SK-N-SH treated with all-trans-retinoic acid at 6 μM for 48 hours (cell line): ENCODE results near the gene ADH1B.

ENCODE experiments used
- ATAC-seq: fragments of 200-7000 bp; cut with Tn5 transposase; 3 replicates; pipeline ENCODE4 v1.9.1; 2020; ENCODE audit warnings: mild to moderate bottlenecking, moderate library complexity
- ARNTL ChIP-seq: fragments of 450-650 bp; formaldehyde crosslinking; IDR thresholded peaks from 2 replicates; pipeline ENCODE4 v1.5.0; 2020; ENCODE audit warnings: low read depth, mild to moderate bottlenecking, moderate library complexity, borderline replicate concordance
- BACH2 ChIP-seq: fragments of 250-450 bp; sonication (Bioruptor Pico); IDR thresholded peaks from 2 replicates; pipeline ENCODE4 v1.9.0; 2021; ENCODE audit warnings: mild to moderate bottlenecking, borderline replicate concordance
- CSDC2 ChIP-seq: fragments of 250-450 bp; sonication (Bioruptor Pico); IDR thresholded peaks from 2 replicates; pipeline ENCODE4 v1.5.0; 2020; ENCODE audit warnings: mild to moderate bottlenecking, moderate library complexity
- ESRRG ChIP-seq: fragments of 250-450 bp; sonication (Bioruptor Pico); IDR thresholded peaks from 2 replicates; pipeline ENCODE4 v1.6.1; 2021; ENCODE audit warnings: mild to moderate bottlenecking
- GLIS3 ChIP-seq: fragments of 250-450 bp; sonication (Bioruptor Pico); IDR thresholded peaks from 2 replicates; pipeline ENCODE4 v1.5.0; 2020; ENCODE audit warnings: mild to moderate bottlenecking, moderate library complexity
- ISL1 ChIP-seq: fragments of 250-450 bp; sonication (Bioruptor Pico); IDR thresholded peaks from 2 replicates; pipeline ENCODE4 v2.1.2; 2022; ENCODE audit warnings: mild to moderate bottlenecking, moderate library complexity
- OSR1 ChIP-seq: fragments of 250-450 bp; sonication (Bioruptor Pico); IDR thresholded peaks from 2 replicates; pipeline ENCODE4 v1.8.0; 2022; ENCODE audit warnings: moderate library complexity, mild to moderate bottlenecking, inconsistent platforms
- RARB ChIP-seq: fragments of 250-450 bp; sonication (Bioruptor Pico); IDR thresholded peaks from 2 replicates; pipeline ENCODE4 v1.8.0; 2021; ENCODE audit warnings: mild to moderate bottlenecking, moderate library complexity
- TCF4 ChIP-seq: fragments of 250-450 bp; sonication (Bioruptor Pico); IDR thresholded peaks from 2 replicates; pipeline ENCODE4 v1.8.0; 2021; ENCODE audit warnings: mild to moderate bottlenecking, moderate library complexity, borderline replicate concordance
- TOX ChIP-seq: fragments of 250-450 bp; sonication (Bioruptor Pico); IDR thresholded peaks from 2 replicates; pipeline ENCODE4 v1.8.0; 2021; ENCODE audit warnings: mild to moderate bottlenecking, moderate library complexity, borderline replicate concordance
- ZC3H10 ChIP-seq: fragments of 250-450 bp; sonication (Bioruptor Pico); IDR thresholded peaks from 2 replicates; pipeline ENCODE4 v1.5.1; 2021; ENCODE audit warnings: mild to moderate bottlenecking, moderate library complexity
- ZFP3 ChIP-seq: fragments of 250-450 bp; sonication (Bioruptor Pico); IDR thresholded peaks from 2 replicates; pipeline ENCODE4 v1.5.0; 2020; ENCODE audit warnings: mild to moderate bottlenecking, moderate library complexity
- ZFP30 ChIP-seq: fragments of 450-650 bp; formaldehyde crosslinking; IDR thresholded peaks from 2 replicates; pipeline ENCODE4 v1.5.0; 2022; ENCODE audit warnings: mild to moderate bottlenecking, moderate library complexity
- ZNF565 ChIP-seq: fragments of 450-650 bp; formaldehyde crosslinking; conservative IDR thresholded peaks from 2 replicates; pipeline ENCODE4 v1.5.0; 2020; ENCODE audit warnings: low read depth, mild to moderate bottlenecking, moderate library complexity
- ZNF70 ChIP-seq: fragments of 450-650 bp; formaldehyde crosslinking; IDR thresholded peaks from 2 replicates; pipeline ENCODE4 v1.5.0; 2020; ENCODE audit warnings: mild to moderate bottlenecking, moderate library complexity
- ZNF8 ChIP-seq: fragments of 450-650 bp; formaldehyde crosslinking; IDR thresholded peaks from 2 replicates; pipeline ENCODE4 v1.5.0; 2020; ENCODE audit warnings: mild to moderate bottlenecking, moderate library complexity
- TF ChIP-seq, protein P1 (sequence below): fragments of 250-450 bp; sonication (Bioruptor Pico); IDR thresholded peaks from 2 replicates; pipeline ENCODE4 v1.5.1; 2021; ENCODE audit warnings: mild to moderate bottlenecking, moderate library complexity
- TF ChIP-seq, protein P2 (sequence below): fragments of 250-450 bp; sonication (Bioruptor Pico); IDR thresholded peaks from 2 replicates; pipeline ENCODE4 v1.8.0; 2020; ENCODE audit warnings: mild to moderate bottlenecking, moderate library complexity, borderline replicate concordance
- TF ChIP-seq, protein P3 (sequence below): fragments of 250-450 bp; sonication (Bioruptor Pico); IDR thresholded peaks from 2 replicates; pipeline ENCODE4 v1.5.1; 2020; ENCODE audit warnings: low read depth, mild to moderate bottlenecking, moderate library complexity
- TF ChIP-seq, protein P4 (sequence below): fragments of 250-450 bp; sonication (Bioruptor Pico); IDR thresholded peaks from 2 replicates; pipeline ENCODE4 v1.5.0; 2020; ENCODE audit warnings: mild to moderate bottlenecking, moderate library complexity
- TF ChIP-seq, protein P5 (sequence below): fragments of 250-450 bp; sonication (Bioruptor Pico); IDR thresholded peaks from 2 replicates; pipeline ENCODE4 v1.8.0; 2021; ENCODE audit warnings: low read depth, mild to moderate bottlenecking, moderate library complexity, borderline replicate concordance

Gene ADH1B

DNA sequence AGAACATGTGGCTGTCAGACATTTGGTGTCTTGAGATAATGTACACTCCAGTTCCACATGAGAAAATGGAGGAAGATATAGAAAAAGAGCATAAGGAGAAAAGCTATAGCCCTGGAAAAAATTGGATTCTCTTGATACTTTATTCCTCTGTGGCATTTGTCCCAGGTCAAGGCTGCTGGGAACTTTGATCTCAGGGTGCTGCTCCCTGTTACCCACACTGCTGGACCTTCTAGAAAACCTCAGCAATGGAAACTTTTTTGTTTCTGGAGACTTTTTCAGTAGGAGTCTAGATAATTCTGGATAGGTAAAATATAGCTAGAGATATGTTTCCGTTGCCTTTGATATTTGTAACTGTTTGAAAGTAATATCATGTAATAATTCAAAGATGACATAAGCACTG, 20.2 kb upstream of the ADH1B start:
- no peak for ATAC-seq
- TF ChIP-seq, protein P1, sequence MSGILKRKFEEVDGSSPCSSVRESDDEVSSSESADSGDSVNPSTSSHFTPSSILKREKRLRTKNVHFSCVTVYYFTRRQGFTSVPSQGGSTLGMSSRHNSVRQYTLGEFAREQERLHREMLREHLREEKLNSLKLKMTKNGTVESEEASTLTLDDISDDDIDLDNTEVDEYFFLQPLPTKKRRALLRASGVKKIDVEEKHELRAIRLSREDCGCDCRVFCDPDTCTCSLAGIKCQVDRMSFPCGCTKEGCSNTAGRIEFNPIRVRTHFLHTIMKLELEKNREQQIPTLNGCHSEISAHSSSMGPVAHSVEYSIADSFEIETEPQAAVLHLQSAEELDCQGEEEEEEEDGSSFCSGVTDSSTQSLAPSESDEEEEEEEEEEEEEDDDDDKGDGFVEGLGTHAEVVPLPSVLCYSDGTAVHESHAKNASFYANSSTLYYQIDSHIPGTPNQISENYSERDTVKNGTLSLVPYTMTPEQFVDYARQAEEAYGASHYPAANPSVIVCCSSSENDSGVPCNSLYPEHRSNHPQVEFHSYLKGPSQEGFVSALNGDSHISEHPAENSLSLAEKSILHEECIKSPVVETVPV (CRISPR knock-in tag), result no peak
- TF ChIP-seq OSR1 (CRISPR knock-in tag), result no peak

DNA sequence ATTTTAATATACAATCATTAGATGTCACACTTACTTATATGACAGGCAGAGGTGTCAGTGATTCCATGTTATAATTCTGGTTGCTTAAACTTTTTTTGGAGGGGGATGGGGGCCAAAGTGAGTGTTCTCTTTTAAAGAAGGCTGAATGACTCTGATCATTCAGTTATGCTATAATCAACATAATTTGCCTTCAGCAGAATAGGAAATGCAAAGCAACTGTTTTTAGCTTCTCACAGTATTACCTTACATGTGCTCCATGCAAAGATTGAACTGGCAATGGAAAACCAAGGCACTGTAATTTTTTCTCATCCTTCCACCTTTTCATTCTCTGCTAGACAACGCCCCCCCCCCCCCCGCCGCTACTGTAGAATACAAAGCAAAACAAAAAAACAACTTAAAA, 18.0 kb upstream of the ADH1B start:
- TF ChIP-seq, protein P1 (CRISPR knock-in tag), result no peak
- TF ChIP-seq TOX (CRISPR knock-in tag) (no peak), ARNTL (CRISPR knock-in tag) (no peak), ZNF8 (CRISPR knock-in tag) (no peak), ZNF565 (CRISPR knock-in tag) (no peak), OSR1 (CRISPR knock-in tag) (no peak), ZFP30 (no peak), GLIS3 (CRISPR knock-in tag) (no peak), RARB (CRISPR knock-in tag) (no peak)
- TF ChIP-seq, protein P2, sequence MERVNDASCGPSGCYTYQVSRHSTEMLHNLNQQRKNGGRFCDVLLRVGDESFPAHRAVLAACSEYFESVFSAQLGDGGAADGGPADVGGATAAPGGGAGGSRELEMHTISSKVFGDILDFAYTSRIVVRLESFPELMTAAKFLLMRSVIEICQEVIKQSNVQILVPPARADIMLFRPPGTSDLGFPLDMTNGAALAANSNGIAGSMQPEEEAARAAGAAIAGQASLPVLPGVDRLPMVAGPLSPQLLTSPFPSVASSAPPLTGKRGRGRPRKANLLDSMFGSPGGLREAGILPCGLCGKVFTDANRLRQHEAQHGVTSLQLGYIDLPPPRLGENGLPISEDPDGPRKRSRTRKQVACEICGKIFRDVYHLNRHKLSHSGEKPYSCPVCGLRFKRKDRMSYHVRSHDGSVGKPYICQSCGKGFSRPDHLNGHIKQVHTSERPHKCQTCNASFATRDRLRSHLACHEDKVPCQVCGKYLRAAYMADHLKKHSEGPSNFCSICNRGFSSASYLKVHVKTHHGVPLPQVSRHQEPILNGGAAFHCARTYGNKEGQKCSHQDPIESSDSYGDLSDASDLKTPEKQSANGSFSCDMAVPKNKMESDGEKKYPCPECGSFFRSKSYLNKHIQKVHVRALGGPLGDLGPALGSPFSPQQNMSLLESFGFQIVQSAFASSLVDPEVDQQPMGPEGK (CRISPR knock-in tag), result no peak
- TF ChIP-seq, all 23 proteins: peak for 0
- ATAC-seq, result no peak

DNA sequence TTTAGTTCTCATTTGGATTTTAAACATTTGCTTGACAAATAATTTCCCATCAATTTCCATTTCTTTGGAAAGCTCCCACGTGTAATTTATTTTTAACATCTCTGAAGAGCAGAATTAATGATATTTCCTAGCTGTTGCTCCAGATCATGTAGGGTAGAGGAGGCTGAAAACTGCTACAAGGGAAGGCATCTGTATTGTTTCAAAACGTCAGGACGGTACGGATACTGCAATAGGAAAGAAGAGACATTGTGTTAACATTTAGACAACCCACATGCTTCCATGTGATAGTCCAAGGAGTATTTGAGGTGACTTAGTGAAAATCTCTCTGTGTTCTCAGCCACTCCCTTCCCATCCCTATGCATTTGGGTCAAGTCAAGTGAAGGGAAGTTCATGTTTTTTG, 15.4 kb upstream of the ADH1B start:
- TF ChIP-seq ZC3H10 (no peak), OSR1 (CRISPR knock-in tag) (no peak), TOX (CRISPR knock-in tag) (no peak), RARB (CRISPR knock-in tag) (no peak), ESRRG (CRISPR knock-in tag) (no peak), BACH2 (CRISPR knock-in tag) (no peak), TCF4 (no peak), ISL1 (CRISPR knock-in tag) (no peak)
- TF ChIP-seq, all 23 proteins: peak for 0
- no peak for ATAC-seq

DNA sequence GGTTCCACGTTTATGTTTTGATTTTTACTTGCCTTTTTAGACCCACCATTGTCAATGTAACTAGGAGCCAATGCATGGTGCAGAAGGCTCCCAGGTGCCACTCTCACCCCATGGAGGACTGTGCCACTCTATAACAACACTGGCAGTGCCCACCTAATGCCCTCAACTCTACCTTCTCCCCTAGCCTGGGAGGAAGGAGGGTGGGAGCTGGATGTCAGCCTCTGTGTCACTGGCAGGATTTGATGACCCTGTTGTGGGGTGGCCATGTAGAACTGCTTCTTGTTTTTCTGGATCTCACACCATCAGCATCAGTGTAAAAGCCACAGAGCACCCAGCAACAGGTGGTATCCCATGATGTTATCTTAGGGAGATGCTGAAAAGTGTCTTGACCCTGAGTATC, 13.7 kb upstream of the ADH1B start:
- ATAC-seq, result no peak
- TF ChIP-seq ZFP3 (CRISPR knock-in tag), result no peak
- TF ChIP-seq, protein P2 (CRISPR knock-in tag), result no peak
- no peak for TF ChIP-seq ISL1 (CRISPR knock-in tag)
- TF ChIP-seq ESRRG (CRISPR knock-in tag), result no peak
- TF ChIP-seq OSR1 (CRISPR knock-in tag), result no peak
- no peak for TF ChIP-seq ZNF70 (CRISPR knock-in tag)
- TF ChIP-seq ARNTL (CRISPR knock-in tag), result no peak
- TF ChIP-seq, protein P3, sequence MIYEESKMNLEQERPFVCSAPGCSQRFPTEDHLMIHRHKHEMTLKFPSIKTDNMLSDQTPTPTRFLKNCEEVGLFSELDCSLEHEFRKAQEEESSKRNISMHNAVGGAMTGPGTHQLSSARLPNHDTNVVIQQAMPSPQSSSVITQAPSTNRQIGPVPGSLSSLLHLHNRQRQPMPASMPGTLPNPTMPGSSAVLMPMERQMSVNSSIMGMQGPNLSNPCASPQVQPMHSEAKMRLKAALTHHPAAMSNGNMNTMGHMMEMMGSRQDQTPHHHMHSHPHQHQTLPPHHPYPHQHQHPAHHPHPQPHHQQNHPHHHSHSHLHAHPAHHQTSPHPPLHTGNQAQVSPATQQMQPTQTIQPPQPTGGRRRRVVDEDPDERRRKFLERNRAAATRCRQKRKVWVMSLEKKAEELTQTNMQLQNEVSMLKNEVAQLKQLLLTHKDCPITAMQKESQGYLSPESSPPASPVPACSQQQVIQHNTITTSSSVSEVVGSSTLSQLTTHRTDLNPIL (CRISPR knock-in tag), result no peak
- no peak for TF ChIP-seq ZFP30
- TF ChIP-seq ZNF8 (CRISPR knock-in tag), result no peak
- no peak for TF ChIP-seq TOX (CRISPR knock-in tag)
- TF ChIP-seq, protein P4, sequence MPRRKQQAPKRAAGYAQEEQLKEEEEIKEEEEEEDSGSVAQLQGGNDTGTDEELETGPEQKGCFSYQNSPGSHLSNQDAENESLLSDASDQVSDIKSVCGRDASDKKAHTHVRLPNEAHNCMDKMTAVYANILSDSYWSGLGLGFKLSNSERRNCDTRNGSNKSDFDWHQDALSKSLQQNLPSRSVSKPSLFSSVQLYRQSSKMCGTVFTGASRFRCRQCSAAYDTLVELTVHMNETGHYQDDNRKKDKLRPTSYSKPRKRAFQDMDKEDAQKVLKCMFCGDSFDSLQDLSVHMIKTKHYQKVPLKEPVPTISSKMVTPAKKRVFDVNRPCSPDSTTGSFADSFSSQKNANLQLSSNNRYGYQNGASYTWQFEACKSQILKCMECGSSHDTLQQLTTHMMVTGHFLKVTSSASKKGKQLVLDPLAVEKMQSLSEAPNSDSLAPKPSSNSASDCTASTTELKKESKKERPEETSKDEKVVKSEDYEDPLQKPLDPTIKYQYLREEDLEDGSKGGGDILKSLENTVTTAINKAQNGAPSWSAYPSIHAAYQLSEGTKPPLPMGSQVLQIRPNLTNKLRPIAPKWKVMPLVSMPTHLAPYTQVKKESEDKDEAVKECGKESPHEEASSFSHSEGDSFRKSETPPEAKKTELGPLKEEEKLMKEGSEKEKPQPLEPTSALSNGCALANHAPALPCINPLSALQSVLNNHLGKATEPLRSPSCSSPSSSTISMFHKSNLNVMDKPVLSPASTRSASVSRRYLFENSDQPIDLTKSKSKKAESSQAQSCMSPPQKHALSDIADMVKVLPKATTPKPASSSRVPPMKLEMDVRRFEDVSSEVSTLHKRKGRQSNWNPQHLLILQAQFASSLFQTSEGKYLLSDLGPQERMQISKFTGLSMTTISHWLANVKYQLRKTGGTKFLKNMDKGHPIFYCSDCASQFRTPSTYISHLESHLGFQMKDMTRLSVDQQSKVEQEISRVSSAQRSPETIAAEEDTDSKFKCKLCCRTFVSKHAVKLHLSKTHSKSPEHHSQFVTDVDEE, result no peak
- TF ChIP-seq, protein P1 (CRISPR knock-in tag), result no peak
- TF ChIP-seq CSDC2 (CRISPR knock-in tag), result no peak
- no peak for TF ChIP-seq TCF4
- TF ChIP-seq RARB (CRISPR knock-in tag), result no peak
- TF ChIP-seq, protein P5, sequence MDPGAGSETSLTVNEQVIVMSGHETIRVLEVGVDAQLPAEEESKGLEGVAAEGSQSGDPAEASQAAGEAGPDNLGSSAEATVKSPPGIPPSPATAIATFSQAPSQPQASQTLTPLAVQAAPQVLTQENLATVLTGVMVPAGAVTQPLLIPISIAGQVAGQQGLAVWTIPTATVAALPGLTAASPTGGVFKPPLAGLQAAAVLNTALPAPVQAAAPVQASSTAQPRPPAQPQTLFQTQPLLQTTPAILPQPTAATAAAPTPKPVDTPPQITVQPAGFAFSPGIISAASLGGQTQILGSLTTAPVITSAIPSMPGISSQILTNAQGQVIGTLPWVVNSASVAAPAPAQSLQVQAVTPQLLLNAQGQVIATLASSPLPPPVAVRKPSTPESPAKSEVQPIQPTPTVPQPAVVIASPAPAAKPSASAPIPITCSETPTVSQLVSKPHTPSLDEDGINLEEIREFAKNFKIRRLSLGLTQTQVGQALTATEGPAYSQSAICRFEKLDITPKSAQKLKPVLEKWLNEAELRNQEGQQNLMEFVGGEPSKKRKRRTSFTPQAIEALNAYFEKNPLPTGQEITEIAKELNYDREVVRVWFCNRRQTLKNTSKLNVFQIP, result no peak
- TF ChIP-seq ZC3H10, result no peak
